K562 (cell line): Measurements from ENCODE around the gene ZSWIM1. TPM values are rescaled to one million over a fixed set of nuclear protein-coding genes. Genes with fewer than 3 reads are reported as not detected.
A peak's percentile ranks its signal among the peaks of the same experiment; 100 is the strongest.

Experiments used
- ATAC-seq: fragments of 200-7000 bp; cut with Tn5 transposase; 3 replicates; pipeline ENCODE4 v1.9.1; 2020; ENCODE audit warnings: moderate library complexity
- BruUV-seq: library from RNA; stranded (reverse); fragments of 400-500 nt; replicated peaks from 2 replicates; lab custom pipeline; 2021; lab: Mats Ljungman, UMichigan
- CTCF ChIA-PET: fragments of 300-600 bp; formaldehyde crosslinking; extraction: SDS; loops from one replicate; lab custom pipeline; 2021; ENCODE audit warnings: low intra/inter-chr PET ratio; lab: Yijun Ruan, JAX
- POLR2A ChIA-PET: fragments of 300-600, 350-650 bp; sonication (Branson Sonifier 250); formaldehyde crosslinking; extraction: SDS; loops from one replicate; lab custom pipeline; 2021; ENCODE audit warnings: antibody characterized with exemption, inconsistent platforms; lab: Yijun Ruan, JAX
- DNase-seq, 4 experiments: peaks; one replicate each; pipeline versions ENCODE4 v3.0.0 to v3.0.0-alpha.2; 2011 to 2018; ENCODE audit warnings: low spot score in 3 of 4, mixed read lengths in 3 of 4; ENCODE audit errors: extremely low read depth in 1 of 4
- FAIRE-seq: peaks from 2 replicates; lab custom pipeline; 2011; peaks lifted over from hg19 to GRCh38; lab: Jason Lieb, UNC
- H2AFZ ChIP-seq: 2 replicates; pipeline ENCODE4 v1.6.0; 2011; ENCODE audit warnings: low read depth, low read length, control low read depth, inconsistent platforms
- H3K27ac ChIP-seq: fragments of 200-600 bp; 3 replicates; pipeline ENCODE4 v1.8.0; 2011; ENCODE audit warnings: low read depth, mild to moderate bottlenecking, control low read depth, inconsistent platforms, low read length, moderate library complexity, mixed read lengths; ENCODE audit errors: extremely low read depth
- H3K27me3 ChIP-seq, 2 experiments: fragments of 300-600 bp in 1 of 2; 2 replicates in 1 of 2; 3 replicates in 1 of 2; pipeline versions ENCODE4 v1.6.0 to v1.8.0; 2011; ENCODE audit warnings: inconsistent platforms in 2 of 2, low read length in 2 of 2, mild to moderate bottlenecking in 1 of 2, mixed read lengths in 1 of 2, moderate library complexity in 1 of 2; ENCODE audit not compliant: control insufficient read depth in 2 of 2, insufficient read depth in 2 of 2
- H3K36me3 ChIP-seq: fragments of 300-600 bp; 3 replicates; pipeline ENCODE4 v1.8.0; 2011; ENCODE audit warnings: mild to moderate bottlenecking, low read length, inconsistent platforms; ENCODE audit not compliant: control insufficient read depth, insufficient read depth
- H3K4me1 ChIP-seq, 2 experiments: fragments of 200-600 bp in 1 of 2; replicated peaks in 1 of 2; 2 replicates in 1 of 2; 3 replicates in 1 of 2; pipeline versions ENCODE4 v1.5.1 to v1.8.0; 2011; ENCODE audit warnings: inconsistent platforms in 2 of 2, low read length in 2 of 2, mild to moderate bottlenecking in 1 of 2, mixed read lengths in 1 of 2, moderate library complexity in 1 of 2; ENCODE audit not compliant: control insufficient read depth in 2 of 2, insufficient read depth in 2 of 2
- H3K4me2 ChIP-seq: 2 replicates; pipeline ENCODE4 v1.6.1; 2011; ENCODE audit warnings: low read length, control low read depth, inconsistent platforms, mixed read lengths; ENCODE audit not compliant: insufficient read depth
- H3K4me3 ChIP-seq: fragments of 200-600 bp; sonication (generic), shearing (Covaris generic); 2 replicates; pipeline ENCODE4 v1.5.1; 2016; ENCODE audit warnings: control low read depth, inconsistent platforms
- H3K79me2 ChIP-seq: fragments of 200-600 bp; 3 replicates; pipeline ENCODE4 v1.8.0; 2011; ENCODE audit warnings: low read length, inconsistent platforms; ENCODE audit not compliant: control insufficient read depth, insufficient read depth
- H3K9ac ChIP-seq, 2 experiments: 2 replicates each; pipeline versions ENCODE4 v1.6.0 to v1.6.1; 2011; ENCODE audit warnings: low read depth in 2 of 2, low read length in 2 of 2, control low read depth in 1 of 2, inconsistent platforms in 1 of 2, mild to moderate bottlenecking in 1 of 2, mixed read lengths in 1 of 2; ENCODE audit not compliant: insufficient read depth in 1 of 2
- H3K9me1 ChIP-seq: one replicate; pipeline ENCODE4 v1.6.0; 2011; ENCODE audit warnings: inconsistent platforms, mild to moderate bottlenecking, low read length, moderate library complexity; ENCODE audit not compliant: control insufficient read depth, insufficient read depth
- H3K9me3 ChIP-seq: replicated peaks from 2 replicates; pipeline ENCODE4 v1.5.1; 2011; ENCODE audit warnings: low read depth, low read length, inconsistent platforms; ENCODE audit not compliant: control insufficient read depth, insufficient read depth
- H4K20me1 ChIP-seq: replicated peaks from 2 replicates; pipeline ENCODE4 v1.6.1; 2011; ENCODE audit warnings: low read length, inconsistent platforms, mixed read lengths; ENCODE audit not compliant: control insufficient read depth, insufficient read depth
- CBX5 ChIP-seq: IDR thresholded peaks from 2 replicates; pipeline ENCODE4 v1.6.1; 2014; ENCODE audit warnings: low read depth, borderline replicate concordance
- NFIX ChIP-seq: fragments of 250-450 bp; sonication (Bioruptor Pico); IDR thresholded peaks from 2 replicates; pipeline ENCODE4 v1.4.0; 2020; ENCODE audit warnings: low read depth, mild to moderate bottlenecking, moderate library complexity
- SMARCE1 ChIP-seq: fragments of 450-650 bp; IDR thresholded peaks from 2 replicates; pipeline ENCODE4 v1.7.1; 2016; ENCODE audit warnings: mild to moderate bottlenecking
- SP1 ChIP-seq: sonication (generic); formaldehyde crosslinking; IDR thresholded peaks from 2 replicates; pipeline ENCODE4 v1.8.1; 2022; ENCODE audit warnings: mild to moderate bottlenecking, missing genetic modification reagents
- TEAD2 ChIP-seq: fragments of 450-650 bp; IDR thresholded peaks from 2 replicates; pipeline ENCODE4 v1.6.1; 2016; ENCODE audit warnings: missing genetic modification characterization, control low read depth, missing compliant biosample characterization
- THAP7 ChIP-seq: fragments of 250-450 bp; sonication (Bioruptor Pico); IDR thresholded peaks from 2 replicates; pipeline ENCODE4 v1.5.0; 2021
- ZNF143 ChIP-seq: sonication (generic); formaldehyde crosslinking; IDR thresholded peaks from 2 replicates; pipeline ENCODE4 v1.9.0; 2022; ENCODE audit warnings: mild to moderate bottlenecking, missing genetic modification reagents
- ZNF146 ChIP-seq: IDR thresholded peaks from one replicate; pipeline ENCODE4 v1.6.1; 2018; ENCODE audit warnings: missing compliant biosample characterization; ENCODE audit not compliant: unreplicated experiment
- ZNF586 ChIP-seq: fragments of 450-650 bp; formaldehyde crosslinking; conservative IDR thresholded peaks from 2 replicates; pipeline ENCODE4 v1.4.0; 2020; ENCODE audit warnings: mild to moderate bottlenecking, moderate library complexity
- ZNF778 ChIP-seq: fragments of 450-650 bp; formaldehyde crosslinking; IDR thresholded peaks from 2 replicates; pipeline ENCODE4 v1.4.0; 2020; ENCODE audit warnings: mild to moderate bottlenecking, moderate library complexity
- WGBS: fragments of 100-300 bp; shearing (Covaris generic); methylation state at CpG from one replicate; pipeline ENCODE4 v1.1.6; 2016; ENCODE audit warnings: low coverage, mixed read lengths; ENCODE audit not compliant: insufficient coverage; ENCODE audit errors: missing lambda C conversion rate; 5-methylcytosine and 5-hydroxymethylcytosine counted together
- in situ Hi-C: fragments of 300-500 bp; cut with MboI; formaldehyde crosslinking; loops from 4 replicates; pipeline ENCODE4 v1.15.0; 2018; ENCODE audit warnings: inconsistent platforms, mixed read lengths
- intact Hi-C: fragments of 100-400 bp; cut with micrococcal nuclease; formaldehyde crosslinking; loops from 2 replicates; pipeline ENCODE4 v1.14.2; 2022
- polyA plus RNA-seq, 8 experiments: library from polyadenylated mRNA; depleted of rRNA in 4 of 8; stranded (reverse) in 5 of 8; unstranded in 3 of 8; fragments of >200 nt; fragmentation: Nextera tagmentation in 2 of 8; fragmentation: Illumina TruSeq in 1 of 8; extraction: Ambion mirVana in 2 of 8; extraction: Trizol in 1 of 8; gene quantifications; 2 replicates each; pipeline versions ENCODE4 v1.2.1 to v1.2.3, GENCODE V29; 2011 to 2014; ENCODE audit warnings: inconsistent platforms in 1 of 8, missing spikeins in 1 of 8
- total RNA-seq, 7 experiments: library from RNA; depleted of rRNA in 6 of 7; stranded (reverse); fragments of >200 nt in 6 of 7; fragmentation: Illumina TruSeq in 2 of 7; extraction: Trizol in 2 of 7; gene quantifications; 2 replicates each; pipeline versions ENCODE4 v1.2.1 to v1.2.3, GENCODE V29; 2011 to 2021; ENCODE audit warnings: low replicate concordance in 1 of 7

ZSWIM1 gene
- total and polyA plus RNA-seq, 9 of the 15 experiments (the other 6 are each of a cell fraction or from before 2014, with no cell fraction given): 2.5 to 15.6 (median 9.5) TPM

- peak; percentile 95 for ATAC-seq
- Histone ChIP-seq H3K9me1 (no peaks in the 10 kb centered on the region), H2AFZ (peak overlapping the region; percentile 92), H3K4me1 (peaks cover 24 to 44% of the 10 kb centered on the region in 2 experiments), H3K9me3 (no peaks in the 10 kb centered on the region), H3K4me2 (peak overlapping the region; percentile 83), H3K4me3 (peak overlapping the region; percentile 48), H3K9ac (peak overlapping the region; percentile 64 to 94), H3K27ac (peak overlapping the region; percentile 89), H3K27me3 (no peaks in the 10 kb centered on the region), H3K79me2 (peaks cover 15% of the 10 kb centered on the region), H3K36me3 (peaks cover 13% of the 10 kb centered on the region; the same call in 2 of the 3 replicates), H4K20me1 (no peaks in the 10 kb centered on the region)
- BruUV-seq: no TSS peak
- 4% methylated on average over 37 of the region's 43 CpGs for WGBS
- in situ Hi-C loops: no loop called here
- intact Hi-C loops: loop anchor here (1.0 kb wide), 1 partner anchor 22 kb away; no protein-coding TSS in a partner anchor
- FAIRE-seq: peak; percentile 100
- ChIA-PET POLR2A (interaction anchor here (0.6 to 2.6 kb wide), 11 partner anchors 9 to 517 kb away, joined by 3 to 13 read pairs (median 4); partner anchors contain the start of genes CTSA, PCIF1 and ZSWIM1), CTCF (no interaction called here)
- peak; percentile 98 to 100 (median 98) for DNase-seq
- TF ChIP-seq THAP7 (CRISPR knock-in tag) (no peak), NFIX (CRISPR knock-in tag) (no peak), SMARCE1 (peak; percentile 44; the same call in 1 of the 2 replicates), ZNF778 (no peak), TEAD2 (tag) (no peak), ZNF143 (CRISPR knock-in tag) (no peak), SP1 (CRISPR knock-in tag) (peak; percentile 93), ZNF586 (no peak), CBX5 (no peak), ZNF146 (no peak)
Measured at GRCh38 chr20:45910670-45911485, 29.9 kb downstream of the ZSWIM1 start.
